Measurements from ENCODE around the gene URAD.

Gene URAD

GRCh38 chr13:27971776-27972477 lies 16.6 kb downstream of the URAD start:
- no peak overlapping the region for H3K27ac ChIP-seq (replicated peaks)
- TF ChIP-seq CTCF (IDR thresholded peaks at IDR 0.05; ENCODE audit: insufficient read depth, low read length) (no peak), GABPA (IDR thresholded peaks at IDR 0.05; ENCODE audit: low read depth) (no peak), SPI1 (IDR thresholded peaks at IDR 0.05; ENCODE audit: borderline replicate concordance, low read depth) (no peak), POLR2AphosphoS5 (IDR thresholded peaks at IDR 0.05; ENCODE audit: low read depth) (no peak), REST (IDR thresholded peaks at IDR 0.05; ENCODE audit: insufficient replicate concordance, low read depth) (no peak)
- peaks cover 90% of the 10 kb centered on the region for H3K27me3 ChIP-seq (ENCODE audit: insufficient read depth, poor library complexity, severe bottlenecking)
- no peak for DNase-seq (ENCODE audit: low read depth in 1 of 2, low spot score in 1 of 2)
- H3K4me3 ChIP-seq (replicated peaks; ENCODE audit: insufficient read depth, low read length) = no peak overlapping the region

GRCh38 chr13:27971236-27971645 lies 17.3 kb downstream of the URAD start:
- Histone ChIP-seq H3K4me3 (replicated peaks; ENCODE audit: insufficient read depth, low read length) (no peak overlapping the region), H3K27ac (replicated peaks) (no peak overlapping the region), H3K27me3 (ENCODE audit: insufficient read depth, poor library complexity, severe bottlenecking) (peaks cover 90% of the 10 kb centered on the region)
- TF ChIP-seq POLR2AphosphoS5 (IDR thresholded peaks at IDR 0.05; ENCODE audit: low read depth) (no peak), GABPA (IDR thresholded peaks at IDR 0.05; ENCODE audit: low read depth) (no peak), CTCF (IDR thresholded peaks at IDR 0.05; ENCODE audit: insufficient read depth, low read length) (no peak), SPI1 (IDR thresholded peaks at IDR 0.05; ENCODE audit: borderline replicate concordance, low read depth) (no peak), REST (IDR thresholded peaks at IDR 0.05; ENCODE audit: insufficient replicate concordance, low read depth) (no peak)
- no peak for DNase-seq (ENCODE audit: low read depth in 1 of 2, low spot score in 1 of 2)

GRCh38 chr13:27970382-27971235 lies 17.9 kb downstream of the URAD start:
- H3K4me3 ChIP-seq (replicated peaks; ENCODE audit: insufficient read depth, low read length) = no peak overlapping the region
- TF ChIP-seq REST (IDR thresholded peaks at IDR 0.05; ENCODE audit: insufficient replicate concordance, low read depth) (no peak), CTCF (IDR thresholded peaks at IDR 0.05; ENCODE audit: insufficient read depth, low read length) (no peak), SPI1 (IDR thresholded peaks at IDR 0.05; ENCODE audit: borderline replicate concordance, low read depth) (no peak), GABPA (IDR thresholded peaks at IDR 0.05; ENCODE audit: low read depth) (no peak), POLR2AphosphoS5 (IDR thresholded peaks at IDR 0.05; ENCODE audit: low read depth) (no peak)
- peaks cover 90% of the 10 kb centered on the region for H3K27me3 ChIP-seq (ENCODE audit: insufficient read depth, poor library complexity, severe bottlenecking)
- no peak for DNase-seq (ENCODE audit: low read depth in 1 of 2, low spot score in 1 of 2)
- H3K27ac ChIP-seq (replicated peaks) = no peak overlapping the region
